Left ventricle myocardium inferior (tissue), 1 donor: ENCODE data around the gene SSX2. TPM values are rescaled to one million over a fixed set of nuclear protein-coding genes. Genes with fewer than 3 reads are reported as not detected.
"Not testable (repeated sequence)": the region's sequence is repeated elsewhere in the genome, so short reads cannot be mapped to it uniquely, and the experiment has no call there.

ENCODE experiments used
- DNase-seq: peaks from one replicate; pipeline ENCODE4 v3.0.0-alpha.2; 2020
- H3K27ac ChIP-seq: fragments of 200-600 bp; replicated peaks from 2 replicates; pipeline ENCODE4 v1.8.0; 2021
- H3K27me3 ChIP-seq: fragments of 200-600 bp; 2 replicates; pipeline ENCODE4 v1.8.0; 2021; ENCODE audit warnings: low read depth
- H3K36me3 ChIP-seq: fragments of 200-600 bp; 2 replicates; pipeline ENCODE4 v1.8.0; 2021
- H3K4me1 ChIP-seq: fragments of 200-600 bp; 2 replicates; pipeline ENCODE4 v1.8.0; 2021
- H3K4me3 ChIP-seq: fragments of 200-600 bp; 2 replicates; pipeline ENCODE4 v1.8.0; 2021; ENCODE audit warnings: mild to moderate bottlenecking, moderate library complexity
- H3K9me3 ChIP-seq: fragments of 200-600 bp; replicated peaks from 2 replicates; pipeline ENCODE4 v1.8.0; 2021
- intact Hi-C: fragments of 100-400 bp; cut with micrococcal nuclease; formaldehyde crosslinking; loops from one replicate; pipeline ENCODE4 v1.11.0; 2022
- long read RNA-seq: library from polyadenylated mRNA; unstranded; transcript quantifications from one replicate; pipeline ENCODE4 v2.0.0, GENCODE V29; 2021
- total RNA-seq: library from RNA; stranded (reverse); fragmentation: NEBNext Ultra II Directional; extraction: Animal tissue kit (Norgen Biotek cat#: 25700); gene quantifications from one replicate; pipeline ENCODE4 v1.2.1, GENCODE V29; 2021
- donor health status: DM: no; HTN: yes; CAD: no; lungs with severe emphysema.

Gene SSX2, protein sequence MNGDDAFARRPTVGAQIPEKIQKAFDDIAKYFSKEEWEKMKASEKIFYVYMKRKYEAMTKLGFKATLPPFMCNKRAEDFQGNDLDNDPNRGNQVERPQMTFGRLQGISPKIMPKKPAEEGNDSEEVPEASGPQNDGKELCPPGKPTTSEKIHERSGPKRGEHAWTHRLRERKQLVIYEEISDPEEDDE
- total RNA-seq, result not detected
- long read RNA-seq, result 0 reads

DNA sequence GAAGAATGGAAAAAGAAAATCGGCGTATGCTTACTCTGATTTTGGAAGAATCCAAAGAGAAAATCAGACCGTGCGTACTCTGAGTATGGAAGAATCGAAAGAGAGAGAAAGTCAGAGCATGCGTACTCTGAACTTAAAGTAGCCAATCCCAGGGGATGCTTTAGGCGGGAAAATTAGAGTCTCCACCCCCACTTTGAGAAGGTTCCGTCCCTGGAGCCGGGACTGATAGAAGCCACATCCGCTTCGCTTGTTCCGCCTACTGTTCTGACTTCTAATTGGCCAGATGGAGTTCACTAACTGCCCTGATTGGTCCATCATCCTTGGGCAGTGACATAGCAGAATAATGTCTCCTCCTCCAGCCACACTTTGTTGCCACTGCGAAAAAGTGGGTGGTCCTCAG, at the start of gene SSX2:
TSS of gene SSX2 (minus strand) at position 101 of the 400 bp plus-strand sequence. CDS start 1,429 bp downstream, outside the sequence.
- H3K9me3 ChIP-seq, H3K27me3 ChIP-seq, intact Hi-C loops, H3K36me3 ChIP-seq, H3K27ac ChIP-seq, DNase-seq, H3K4me1 ChIP-seq, H3K4me3 ChIP-seq: not testable (repeated sequence)

DNA sequence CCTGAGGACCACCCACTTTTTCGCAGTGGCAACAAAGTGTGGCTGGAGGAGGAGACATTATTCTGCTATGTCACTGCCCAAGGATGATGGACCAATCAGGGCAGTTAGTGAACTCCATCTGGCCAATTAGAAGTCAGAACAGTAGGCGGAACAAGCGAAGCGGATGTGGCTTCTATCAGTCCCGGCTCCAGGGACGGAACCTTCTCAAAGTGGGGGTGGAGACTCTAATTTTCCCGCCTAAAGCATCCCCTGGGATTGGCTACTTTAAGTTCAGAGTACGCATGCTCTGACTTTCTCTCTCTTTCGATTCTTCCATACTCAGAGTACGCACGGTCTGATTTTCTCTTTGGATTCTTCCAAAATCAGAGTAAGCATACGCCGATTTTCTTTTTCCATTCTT, 44.0 kb upstream of the SSX2 start, which contains the start of gene SSX2B:
TSS of gene SSX2B (plus strand) at position 301 of the 400 bp plus-strand sequence. CDS start 1,429 bp downstream, outside the sequence.
- DNase-seq, H3K27me3 ChIP-seq, H3K9me3 ChIP-seq, H3K36me3 ChIP-seq, H3K4me3 ChIP-seq, intact Hi-C loops, H3K27ac ChIP-seq, H3K4me1 ChIP-seq: not testable (repeated sequence)

DNA sequence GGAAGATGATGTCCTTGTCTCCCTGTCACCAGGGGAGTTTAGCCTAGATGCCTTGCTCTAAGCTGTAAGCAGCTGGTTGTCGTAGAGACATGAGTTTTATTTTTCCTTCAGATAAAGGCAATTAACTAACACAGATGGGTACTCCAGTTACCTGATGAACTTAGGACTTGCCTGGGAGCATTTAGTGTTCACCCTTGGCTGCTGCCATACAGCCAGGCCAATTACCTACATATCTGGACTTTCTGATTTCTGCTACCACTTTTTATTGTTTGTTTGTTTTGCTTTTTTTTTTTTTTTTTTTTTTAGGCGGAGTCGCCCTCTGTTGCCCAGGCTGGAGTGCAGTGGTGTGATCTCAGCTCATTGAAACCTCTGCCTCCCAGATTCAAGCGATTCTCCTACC, 14.9 kb downstream of the SSX2 start:
- H3K27me3 ChIP-seq, H3K4me1 ChIP-seq, intact Hi-C loops, H3K36me3 ChIP-seq, H3K9me3 ChIP-seq, H3K27ac ChIP-seq, DNase-seq, H3K4me3 ChIP-seq: not testable (repeated sequence)

DNA sequence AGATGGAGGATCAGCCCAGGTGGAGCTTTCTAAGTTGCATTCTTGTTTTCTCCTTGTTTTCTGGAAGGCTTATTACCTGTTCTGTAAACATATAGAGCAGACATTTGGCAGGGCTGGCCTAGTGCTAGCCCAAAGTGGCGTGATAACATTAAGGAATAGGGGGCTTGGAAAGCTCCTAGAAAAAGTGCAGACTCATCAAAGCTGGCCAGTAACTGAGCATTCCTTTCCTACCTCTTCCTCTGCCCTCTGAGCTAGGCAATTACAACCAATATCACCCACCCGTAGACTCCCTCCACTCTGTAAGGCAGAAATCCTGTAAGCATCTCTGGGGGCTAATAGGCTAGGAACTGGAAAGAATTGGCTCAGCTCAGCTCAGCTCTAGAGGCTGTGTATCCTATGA, 44.8 kb downstream of the SSX2 start:
- intact Hi-C loops, result not testable (repeated sequence)

DNA sequence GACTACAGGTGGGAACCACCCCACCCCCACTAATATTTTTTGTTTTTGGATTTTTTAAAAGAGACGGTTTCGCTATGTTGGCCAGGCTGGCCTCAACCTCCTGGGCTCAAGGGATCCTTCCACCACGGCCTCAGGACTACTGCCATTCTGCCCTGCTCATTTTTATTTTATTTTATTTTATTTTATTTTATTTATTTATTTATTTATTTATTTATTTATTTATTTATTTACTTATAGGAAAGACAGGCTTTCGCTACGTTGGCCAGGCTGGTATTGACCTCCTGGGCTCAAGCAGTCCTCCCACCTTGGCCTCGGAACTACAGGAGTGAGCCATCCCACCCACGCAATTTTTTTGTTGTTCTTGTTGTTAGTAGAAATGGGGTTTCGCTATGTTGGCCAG, 51.5 kb downstream of the SSX2 start:
- intact Hi-C loops, DNase-seq: not testable (repeated sequence)

More for the DNA sequence above, 44.8 kb downstream of the SSX2 start:
- not testable (repeated sequence) for H3K9me3 ChIP-seq, H3K27me3 ChIP-seq, H3K4me1 ChIP-seq, H3K27ac ChIP-seq, DNase-seq, H3K36me3 ChIP-seq, H3K4me3 ChIP-seq

DNA sequence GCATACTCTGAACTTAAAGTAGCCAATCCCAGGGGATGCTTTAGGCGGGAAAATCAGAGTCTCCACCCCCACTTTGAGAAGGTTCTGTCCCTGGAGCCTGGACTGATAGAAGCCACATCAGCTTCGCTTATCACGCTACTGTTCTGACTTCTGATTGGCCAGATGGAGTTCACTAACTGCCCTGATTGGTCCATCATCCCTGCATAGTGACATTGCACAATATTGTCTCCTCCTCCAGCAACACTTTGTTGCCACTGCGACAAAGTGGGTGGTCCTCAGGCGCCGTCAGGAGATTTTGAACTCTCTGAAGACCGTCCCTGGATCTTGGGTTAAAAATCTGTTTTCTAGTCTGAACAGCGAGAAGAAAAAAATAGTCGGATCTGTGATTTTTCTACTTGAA, 52.2 kb downstream of the SSX2 start, which contains the start of gene SSX7:
TSS of gene SSX7 (minus strand) at position 101 of the 400 bp plus-strand sequence. CDS start 1,428 bp downstream, outside the sequence.
- H3K9me3 ChIP-seq, H3K27ac ChIP-seq, H3K27me3 ChIP-seq, H3K4me3 ChIP-seq, intact Hi-C loops, DNase-seq, H3K4me1 ChIP-seq, H3K36me3 ChIP-seq: not testable (repeated sequence)

More for the DNA sequence above, 51.5 kb downstream of the SSX2 start:
- H3K27me3 ChIP-seq, H3K4me3 ChIP-seq, H3K36me3 ChIP-seq, H3K27ac ChIP-seq, H3K9me3 ChIP-seq, H3K4me1 ChIP-seq: not testable (repeated sequence)

DNA sequence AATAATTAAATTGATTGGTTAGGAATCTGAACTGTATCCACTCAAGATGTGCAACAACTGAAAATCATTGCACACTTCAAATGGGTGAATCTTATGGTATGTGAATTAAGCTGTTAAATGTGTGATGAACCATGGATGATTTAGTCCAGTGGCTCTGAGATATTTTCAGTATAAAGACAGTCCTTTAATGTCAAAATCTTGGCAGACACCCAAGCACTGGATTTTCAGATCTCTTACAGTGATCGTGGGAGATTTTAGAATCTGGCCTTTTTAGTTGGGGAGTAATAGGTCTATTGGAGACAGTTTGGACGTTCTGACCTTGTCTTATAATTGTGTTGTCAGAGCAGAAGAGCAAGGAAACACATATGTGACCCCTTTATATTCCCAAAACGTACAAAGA, 56.3 kb downstream of the SSX2 start:
- H3K4me1 ChIP-seq, H3K27me3 ChIP-seq, H3K4me3 ChIP-seq, H3K9me3 ChIP-seq, H3K36me3 ChIP-seq, intact Hi-C loops, H3K27ac ChIP-seq, DNase-seq: not testable (repeated sequence)

DNA sequence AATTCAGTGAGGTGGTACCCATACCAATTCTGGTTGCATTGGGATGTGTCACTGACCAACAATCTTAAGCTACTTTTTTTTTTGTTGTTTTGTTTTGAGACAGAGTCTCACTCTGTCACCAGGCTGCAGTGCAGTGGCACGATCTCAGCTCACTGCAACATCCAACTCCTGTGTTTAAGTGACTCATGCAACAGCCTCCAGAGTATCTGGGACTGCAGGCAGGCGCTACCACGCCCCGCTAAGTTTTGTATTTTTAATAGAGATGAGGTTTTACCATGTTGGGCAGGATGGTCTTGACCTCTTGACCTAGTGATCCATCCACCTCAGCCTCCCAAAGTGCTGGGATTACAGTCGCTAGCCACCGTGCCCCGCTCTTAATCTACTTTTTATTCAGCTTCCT, 58.0 kb downstream of the SSX2 start:
- H3K27me3 ChIP-seq, H3K4me1 ChIP-seq, H3K36me3 ChIP-seq, intact Hi-C loops, H3K9me3 ChIP-seq, DNase-seq, H3K4me3 ChIP-seq, H3K27ac ChIP-seq: not testable (repeated sequence)

Other genes with a start within 250 kb of the SSX2 start
- not detected for gene XAGE1A, start 211.4 kb downstream of the SSX2 start, total RNA-seq
- gene XAGE1B, start 190.1 kb downstream of the SSX2 start, total RNA-seq, result not detected
- gene SSX7, start 52.3 kb downstream of the SSX2 start, total RNA-seq, result not detected
- gene SSX2B, start 44.1 kb upstream of the SSX2 start, total RNA-seq, result not detected
- gene SPANXN5, start 90.2 kb upstream of the SSX2 start, total RNA-seq, result not detected
- gene XAGE5, start 104.1 kb upstream of the SSX2 start, total RNA-seq, result not detected
- gene XAGE3, start 160.9 kb upstream of the SSX2 start, total RNA-seq, result not detected
- gene FAM156B, start 190.2 kb upstream of the SSX2 start, total RNA-seq, result 5.9 TPM